Hematopoietic multipotent progenitor cell treated with erythropoietin and hydrocortisone succinate and interleukin-3 and kit ligand, for 4 days (in vitro differentiated cells): ENCODE results near the gene TMEM54.

ENCODE experiments used
- DNase-seq: peaks from one replicate; pipeline ENCODE4 v3.0.0-alpha.2; 2015

TMEM54 gene

DNA sequence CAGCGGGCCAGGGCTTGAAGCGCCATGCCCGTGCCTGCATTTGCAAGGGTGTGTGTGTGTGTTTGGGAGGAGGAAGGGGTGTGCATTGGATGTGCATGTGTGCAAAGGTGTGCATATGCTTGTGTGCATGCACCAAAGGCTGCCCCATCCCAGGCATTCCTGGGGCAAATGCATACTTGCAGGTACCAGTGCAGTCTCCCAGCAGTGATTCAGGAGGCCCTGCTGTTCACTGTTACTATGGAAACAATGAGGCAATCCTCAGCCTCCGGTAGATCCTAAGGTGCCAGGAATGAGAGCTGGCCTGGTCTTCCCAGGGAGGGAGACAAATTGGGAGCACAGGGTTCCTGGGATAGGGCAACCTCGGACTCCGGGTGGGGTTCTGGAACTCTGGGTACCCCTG is 23.0 kb downstream of the TMEM54 start:
- no peak for DNase-seq

DNA sequence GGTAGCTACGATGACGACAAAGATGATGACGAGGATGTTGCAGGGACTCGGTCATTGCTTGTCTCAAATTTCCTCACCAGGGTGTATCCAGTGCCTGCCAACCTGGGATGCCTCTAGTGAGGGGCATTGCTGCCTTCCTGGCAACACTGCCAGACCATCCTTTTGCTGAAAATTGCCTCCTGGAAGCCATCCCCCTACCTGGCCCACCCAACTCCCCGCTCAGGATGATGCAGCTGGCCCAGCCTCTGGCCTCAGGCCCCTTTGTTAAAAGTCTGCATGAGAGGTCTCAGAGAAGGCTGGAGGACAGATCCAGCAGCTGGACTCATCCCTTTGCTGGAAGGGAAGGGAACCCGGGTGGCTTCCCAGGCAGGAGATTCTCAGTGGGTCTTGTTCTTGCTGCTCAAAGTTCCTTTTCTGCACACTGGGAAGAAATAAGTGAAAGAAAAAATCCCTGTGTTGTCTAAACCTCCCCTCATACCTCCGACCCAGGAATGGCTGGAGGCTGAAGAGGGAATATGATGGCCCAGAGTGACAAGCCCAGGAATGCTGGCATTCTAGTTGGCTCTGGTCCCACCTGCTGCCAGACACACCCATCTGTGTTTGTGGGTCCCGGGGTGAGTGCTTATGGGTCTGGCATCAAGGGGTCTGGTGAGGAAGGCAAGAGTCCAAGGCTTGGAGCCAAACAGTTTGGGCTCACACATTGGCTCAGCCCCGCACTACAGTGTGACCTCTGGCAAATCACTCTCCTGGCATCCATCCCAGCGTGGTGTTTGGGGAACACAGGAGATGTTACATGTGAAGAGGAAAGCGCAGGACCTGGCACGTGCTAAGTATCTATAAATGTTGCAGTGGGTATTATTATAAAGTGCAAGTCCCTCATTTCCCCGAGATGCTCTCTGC is 23.7 kb downstream of the TMEM54 start:
- DNase-seq = no peak

DNA sequence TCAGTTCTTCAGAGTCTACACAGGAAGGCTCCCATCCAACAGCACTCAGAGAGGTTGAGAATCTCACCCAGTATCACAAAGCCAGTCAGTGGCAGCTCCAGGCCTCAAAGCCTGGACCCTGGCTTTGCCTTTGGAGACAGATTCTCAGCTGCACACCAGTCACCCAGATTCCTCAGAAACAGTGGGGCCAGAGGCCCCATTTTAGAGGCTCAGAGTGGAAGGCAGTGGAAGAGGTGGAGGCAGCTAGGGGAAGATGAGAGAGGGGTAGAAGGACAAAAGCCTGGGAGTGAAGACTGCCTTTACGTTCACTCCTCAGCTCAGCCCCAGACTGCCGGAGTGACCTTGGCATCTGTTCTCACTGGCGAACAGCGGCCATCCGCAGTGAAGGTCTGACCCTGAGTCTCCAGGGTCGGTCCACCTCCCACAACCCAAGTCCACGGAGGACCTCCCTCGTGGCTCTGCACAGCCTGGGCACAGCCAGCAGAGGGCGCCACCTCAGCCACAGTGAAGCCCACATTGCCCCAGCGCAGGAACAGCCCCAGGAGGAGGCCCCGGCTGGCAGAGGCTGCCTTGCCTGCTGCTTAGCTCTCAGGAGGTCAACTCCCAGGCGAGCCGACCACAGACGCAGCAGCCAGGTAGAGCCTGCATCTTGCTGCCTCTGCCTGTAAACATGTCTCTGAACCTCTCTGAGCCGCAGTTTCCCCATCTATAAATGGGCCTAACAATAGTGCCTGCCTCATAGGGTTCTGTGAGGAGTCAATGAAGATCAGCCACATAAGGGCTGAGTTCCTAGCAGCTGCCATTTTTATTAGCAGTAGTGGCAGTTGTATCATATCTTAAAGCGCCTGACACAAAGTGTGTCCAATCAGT is 24.6 kb downstream of the TMEM54 start:
- peak; percentile 80 for DNase-seq

DNA sequence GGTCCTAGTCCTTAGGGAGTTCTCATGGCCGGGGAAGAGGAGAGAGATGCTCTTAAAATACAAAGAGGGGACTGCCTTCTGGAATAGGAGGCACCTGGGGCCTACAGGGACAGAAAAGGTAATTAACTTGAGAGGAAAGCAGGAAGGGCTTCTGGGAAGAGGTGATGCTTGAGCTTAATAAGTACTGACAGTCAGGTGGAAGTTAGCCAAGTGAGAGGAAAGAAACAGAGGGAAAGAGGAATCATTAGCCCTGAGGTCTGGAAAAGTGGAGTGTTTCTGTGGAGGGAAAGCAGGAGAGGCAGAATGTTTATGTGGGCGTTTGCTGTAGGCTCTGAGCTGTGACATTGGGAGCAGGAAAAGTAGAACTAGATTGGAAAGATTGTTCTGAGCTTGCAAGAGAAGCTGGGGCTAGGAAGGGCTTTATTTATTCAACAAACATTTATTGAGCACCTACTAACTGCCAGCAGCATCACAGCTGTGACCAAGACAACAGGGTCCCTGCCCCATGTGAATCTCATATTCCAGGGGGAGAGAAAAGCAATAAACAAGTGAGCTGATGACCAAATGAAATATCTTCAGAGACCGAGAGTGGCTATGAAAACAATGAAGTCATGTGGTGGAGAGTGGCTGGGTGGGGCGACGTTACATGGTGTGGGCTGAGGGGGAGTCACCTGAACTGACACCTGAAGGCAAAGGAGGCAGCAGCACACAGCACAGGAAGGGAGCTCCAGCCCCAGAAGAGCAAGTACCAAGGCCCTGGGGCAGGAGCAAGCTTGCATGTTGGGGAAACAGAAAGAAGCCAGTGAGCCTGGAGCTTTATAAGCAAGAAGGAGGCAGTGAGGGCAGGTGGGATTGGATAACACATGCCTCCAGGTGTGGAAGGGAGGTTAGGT is 26.1 kb downstream of the TMEM54 start:
- DNase-seq = no peak

DNA sequence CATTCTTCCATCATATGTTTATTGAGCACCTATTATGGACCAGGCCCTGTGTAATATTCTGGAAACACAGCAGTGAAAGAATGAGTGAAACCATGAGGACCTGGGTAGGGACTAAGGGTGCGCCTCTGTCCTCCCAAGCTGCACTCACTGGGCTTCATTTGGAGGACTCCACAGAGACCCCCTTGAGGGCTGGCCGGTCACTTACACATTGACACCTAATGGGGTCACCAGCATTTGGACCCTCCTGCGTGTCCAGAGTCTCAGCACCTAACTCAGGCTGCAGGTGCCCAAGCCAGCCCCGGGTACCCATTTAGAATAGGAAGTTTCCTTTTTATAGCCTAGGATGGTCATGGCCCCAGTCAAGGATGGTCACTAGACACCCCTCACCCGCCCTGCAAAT is 27.7 kb downstream of the TMEM54 start:
- DNase-seq = no peak

DNA sequence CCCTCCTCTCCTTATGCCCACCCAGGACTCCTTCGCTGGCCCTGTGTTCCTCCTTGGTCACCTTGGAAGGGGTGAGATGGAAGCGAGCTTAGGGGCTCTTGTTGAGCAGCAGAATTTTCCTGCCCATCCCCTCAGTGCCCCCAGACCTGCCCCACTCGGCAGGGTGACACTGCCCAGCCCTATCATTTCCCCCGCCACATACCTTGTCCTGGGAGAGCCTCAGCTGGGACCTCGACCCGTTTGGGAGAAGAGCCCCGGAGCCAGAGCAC is 29.1 kb downstream of the TMEM54 start:
- DNase-seq = no peak

DNA sequence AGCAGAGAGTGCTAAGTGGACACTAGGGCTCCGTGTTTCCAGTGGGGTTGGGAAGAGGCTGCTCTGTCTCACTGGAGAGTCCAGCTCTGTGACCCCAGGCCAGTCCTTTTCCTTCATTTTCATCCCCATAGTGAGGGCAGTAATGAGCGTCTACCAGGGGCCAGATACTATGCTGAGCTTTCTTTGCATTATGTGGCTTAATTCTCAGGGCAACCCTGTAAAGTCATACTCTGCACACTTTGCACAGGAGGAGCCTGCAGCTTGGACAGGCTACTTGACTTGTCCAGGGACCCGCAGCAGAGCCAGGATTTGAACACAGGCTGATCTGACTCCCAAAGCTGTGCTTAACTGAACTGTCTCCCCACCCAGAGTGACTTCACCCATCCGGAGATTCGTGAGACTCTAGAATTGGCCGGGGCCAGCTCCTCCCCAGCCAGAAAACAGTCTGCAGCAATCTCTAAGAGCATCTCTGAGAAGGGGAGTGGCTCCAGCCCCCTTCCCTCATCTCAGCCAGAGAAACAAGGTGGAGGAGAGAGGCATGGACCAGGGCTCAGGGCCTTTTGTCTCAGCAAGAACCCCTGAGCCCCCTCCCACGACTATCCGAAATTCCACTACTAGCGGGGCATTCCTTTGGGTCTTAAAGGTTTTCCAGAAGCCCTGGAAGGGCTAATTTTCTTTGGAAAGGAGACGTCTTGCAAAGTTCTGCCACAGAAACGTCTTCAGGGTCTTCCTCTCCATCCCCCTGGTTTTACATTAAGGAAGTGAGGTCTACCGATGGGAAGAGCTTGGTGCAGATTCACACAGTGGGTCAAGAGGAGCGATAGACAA is 29.6 kb downstream of the TMEM54 start:
- no peak for DNase-seq

DNA sequence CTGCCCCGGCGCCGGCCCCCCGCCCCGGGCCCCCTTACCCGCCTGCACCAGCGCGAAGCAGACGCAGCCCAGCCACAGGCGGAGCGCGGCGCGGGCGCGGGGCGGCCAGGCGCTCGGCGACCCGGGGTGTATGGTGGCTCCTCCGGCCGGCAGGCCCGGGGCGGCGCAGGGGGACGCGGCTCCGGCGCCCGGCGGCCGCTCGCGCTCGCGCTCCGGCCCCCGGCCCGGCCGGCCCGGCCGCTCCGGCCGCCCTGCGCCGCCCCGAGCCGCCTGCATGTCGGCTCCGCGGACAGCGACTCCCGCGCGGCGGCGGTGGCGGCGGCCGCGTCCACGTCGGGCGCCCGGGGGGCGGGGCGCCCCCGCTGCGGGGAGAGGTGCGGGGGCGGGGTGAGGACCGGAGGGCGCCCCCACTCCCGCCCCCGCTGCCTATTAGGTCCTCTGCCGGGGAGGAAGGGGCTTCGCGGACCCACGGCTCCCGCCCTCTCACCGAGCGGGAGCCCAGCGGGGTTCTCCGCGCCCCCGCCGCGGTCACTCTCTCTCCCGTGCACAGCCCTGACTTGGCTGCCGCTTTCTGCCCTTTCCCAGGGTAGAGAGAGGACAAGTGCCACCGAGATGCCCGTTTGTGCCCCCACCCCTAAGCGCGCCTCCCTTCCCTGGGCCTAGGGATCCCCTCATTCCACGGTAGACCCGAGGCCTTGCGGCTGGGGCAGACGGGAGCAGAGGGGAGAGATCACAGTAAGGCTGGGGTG is 30.4 kb downstream of the TMEM54 start, which contains the start of gene FNDC5:
FNDC5 (minus strand) TSS at position 298 of the 749 bp plus-strand sequence.
- peak; percentile 56 for DNase-seq

DNA sequence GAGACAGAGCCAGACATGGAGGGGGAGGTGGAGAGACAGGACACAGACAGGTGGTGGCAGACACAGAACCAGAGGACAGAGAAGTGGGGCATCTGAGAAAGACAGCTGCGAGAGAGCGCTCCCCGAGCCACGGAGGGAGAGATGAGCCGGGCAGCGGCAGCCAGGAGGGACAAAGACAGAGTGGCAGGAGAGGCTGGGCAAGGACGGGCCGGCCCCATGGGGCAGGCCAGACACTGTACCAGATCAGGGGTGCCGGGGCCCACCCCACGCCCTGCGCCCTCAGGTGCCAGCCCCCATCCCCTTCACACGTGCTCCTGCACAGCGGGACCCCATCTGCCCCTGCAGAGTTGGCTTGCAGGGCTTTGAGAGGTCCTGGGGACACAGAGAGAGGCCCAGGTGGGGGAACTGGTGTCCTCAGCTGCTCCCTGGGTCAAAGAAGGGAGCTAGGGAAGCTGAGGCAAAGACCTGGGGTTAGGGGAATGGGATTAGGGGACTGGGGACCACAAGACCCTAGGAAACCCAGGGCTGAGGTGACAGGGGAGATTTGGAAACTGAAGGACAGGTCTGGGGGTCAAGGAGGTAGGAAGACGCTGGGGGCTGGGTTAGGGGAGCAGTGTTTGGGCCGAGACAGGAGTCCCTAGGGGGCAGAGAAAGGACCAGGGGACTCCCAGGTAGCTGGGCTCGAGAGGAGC is 31.1 kb downstream of the TMEM54 start:
- no peak for DNase-seq

DNA sequence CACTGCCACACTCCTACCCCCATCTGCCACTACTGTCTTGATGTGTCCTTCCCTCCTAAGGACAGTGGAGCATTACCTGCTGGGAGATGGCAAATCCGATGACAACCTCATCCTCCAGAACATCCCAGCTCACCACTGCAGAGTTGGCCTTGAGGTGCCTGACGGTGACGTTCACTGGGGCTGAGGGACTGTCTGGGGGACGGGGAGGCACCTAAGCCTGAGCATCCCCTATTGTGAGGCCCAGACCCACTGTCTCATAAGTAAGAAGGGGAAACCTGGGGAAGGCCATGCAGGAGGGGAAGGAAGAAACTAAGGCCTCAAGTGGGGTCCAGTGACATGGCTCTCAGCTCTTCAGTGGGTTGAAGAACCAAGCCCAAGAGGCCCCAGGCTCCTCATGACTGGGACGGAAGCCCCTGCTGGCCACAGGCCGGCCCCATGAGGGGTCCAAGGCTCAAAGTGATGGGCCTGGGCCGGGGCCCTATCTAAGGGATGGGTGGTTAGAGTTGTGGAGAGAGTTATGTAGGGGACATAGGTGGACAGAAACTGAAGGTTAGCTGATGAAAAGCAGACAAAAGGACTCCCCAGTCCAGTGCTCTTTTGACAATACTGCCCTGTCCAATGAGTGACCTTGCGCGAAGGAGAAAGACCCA is 32.3 kb downstream of the TMEM54 start:
- no peak for DNase-seq

DNA sequence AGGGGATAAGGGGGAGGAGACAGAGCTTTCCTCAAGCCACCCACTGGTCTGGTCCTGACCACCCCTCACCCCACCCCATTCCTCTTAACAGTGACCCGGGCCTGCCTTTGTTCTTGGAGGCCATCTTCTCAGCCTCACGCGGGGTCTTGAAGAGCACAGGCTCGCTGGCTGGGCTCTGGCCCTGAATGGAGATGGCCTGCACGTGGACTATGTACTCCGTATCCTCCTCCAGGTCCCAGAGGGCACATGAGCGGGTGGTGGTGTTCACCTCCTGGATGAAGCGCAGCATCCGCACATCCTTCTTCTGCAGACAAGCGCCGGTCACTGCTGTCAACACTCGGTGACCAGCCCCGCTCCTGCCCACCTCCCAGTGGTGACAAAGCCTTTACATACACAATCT is 33.1 kb downstream of the TMEM54 start:
- DNase-seq = no peak

DNA sequence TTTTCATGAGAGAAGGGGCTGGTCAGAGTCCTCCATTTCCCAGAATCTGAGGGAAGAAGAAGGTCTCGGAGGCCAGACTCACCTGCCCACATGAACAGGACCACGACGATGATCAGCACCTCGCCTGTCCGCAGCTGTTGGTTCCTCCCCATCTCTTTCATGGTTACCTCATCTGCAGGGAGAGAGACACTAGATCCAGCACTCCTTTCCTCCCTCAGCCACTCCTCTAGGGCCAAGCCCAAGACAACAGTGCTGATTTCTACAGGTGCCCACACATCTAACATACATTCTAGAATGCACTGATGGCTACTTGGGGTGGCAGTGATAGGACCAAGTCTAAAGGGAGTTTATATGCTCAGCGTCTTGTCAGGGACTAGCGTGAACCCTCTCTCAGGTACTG is 33.5 kb downstream of the TMEM54 start:
- DNase-seq = no peak

DNA sequence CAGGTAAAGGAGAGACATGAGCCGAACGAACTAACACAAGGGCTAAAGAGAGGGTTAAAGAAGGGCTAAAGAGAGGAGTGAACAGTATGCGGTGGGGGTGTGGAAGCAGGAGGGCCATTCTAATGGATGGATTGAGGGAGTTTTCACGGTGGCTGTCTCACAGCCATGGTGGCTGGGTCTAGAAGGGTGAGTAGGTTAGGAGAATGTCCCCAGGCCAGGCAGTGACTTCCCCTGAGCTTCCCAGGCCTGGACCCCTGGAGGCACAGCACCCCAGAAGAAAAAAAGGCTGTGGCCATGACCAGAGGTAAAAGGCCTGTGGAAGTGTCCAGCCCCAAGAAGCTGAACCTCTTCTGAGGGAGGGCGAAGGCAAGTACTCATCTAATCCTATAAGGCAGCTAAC is 34.0 kb downstream of the TMEM54 start:
- DNase-seq = no peak

DNA sequence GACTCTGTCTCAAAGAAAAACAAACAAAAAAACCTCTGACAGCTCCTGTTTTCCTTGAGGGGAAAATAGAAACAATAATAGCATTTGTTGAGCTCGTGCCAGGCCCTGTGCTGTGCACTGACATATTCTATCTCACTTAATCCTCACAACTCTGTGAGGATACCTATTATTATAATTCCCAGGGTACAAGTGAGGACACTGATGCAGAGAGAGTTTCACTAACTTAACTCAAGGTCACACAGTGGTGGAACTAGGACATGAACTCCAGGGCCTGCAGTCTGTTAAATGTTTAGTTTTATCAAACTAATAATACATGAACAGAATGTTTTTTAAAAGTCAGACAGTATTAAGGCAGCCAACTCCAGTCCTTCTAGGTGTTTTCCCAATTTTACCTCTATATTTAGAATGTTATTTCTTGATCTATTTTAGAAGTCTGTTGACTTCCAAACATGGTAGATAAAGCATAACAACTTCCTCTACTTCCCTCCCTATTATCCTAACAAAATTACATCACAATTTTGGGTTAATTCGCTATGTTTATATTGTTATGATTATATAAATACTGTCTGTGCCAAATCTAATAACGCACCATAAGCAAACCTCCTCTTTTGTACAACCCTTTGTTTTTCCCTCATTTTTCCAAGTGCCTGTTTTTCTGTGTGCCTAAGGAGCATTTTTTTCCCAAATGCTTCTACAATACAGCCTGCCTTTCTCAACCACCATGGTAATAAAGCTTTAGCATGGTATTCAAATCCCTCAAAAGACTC is 35.4 kb downstream of the TMEM54 start:
- DNase-seq = no peak

DNA sequence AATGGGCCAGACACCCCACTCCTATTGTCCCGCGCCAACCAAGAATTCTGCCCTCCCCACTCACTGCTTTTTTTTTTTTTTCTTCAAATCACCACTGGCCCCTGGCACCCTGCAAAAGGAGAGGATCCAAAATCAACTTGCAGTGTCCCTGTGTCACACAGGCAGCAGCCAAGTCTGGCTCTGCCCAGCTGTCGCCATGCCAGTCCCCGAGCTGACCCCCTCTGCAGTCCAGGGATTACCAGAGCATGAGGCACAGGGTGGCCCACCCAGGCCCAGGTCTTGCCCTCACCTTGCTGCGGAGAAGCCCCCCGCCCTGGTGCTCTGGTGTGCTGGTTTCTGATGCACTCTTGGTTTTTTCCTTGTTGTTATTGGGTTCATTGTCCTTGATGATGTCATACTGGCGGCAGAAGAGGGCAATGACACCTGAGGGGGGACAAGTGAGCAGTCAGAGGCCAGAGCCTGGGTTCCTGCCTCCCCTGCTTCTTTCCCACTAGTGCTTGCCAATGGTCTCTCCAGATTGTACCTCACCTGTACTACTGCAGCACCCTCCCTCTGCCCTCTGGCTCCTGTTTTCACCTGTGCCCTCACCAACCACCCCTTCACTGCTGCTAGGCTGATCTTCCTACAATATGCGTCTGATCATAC is 36.7 kb downstream of the TMEM54 start:
- DNase-seq = no peak

DNA sequence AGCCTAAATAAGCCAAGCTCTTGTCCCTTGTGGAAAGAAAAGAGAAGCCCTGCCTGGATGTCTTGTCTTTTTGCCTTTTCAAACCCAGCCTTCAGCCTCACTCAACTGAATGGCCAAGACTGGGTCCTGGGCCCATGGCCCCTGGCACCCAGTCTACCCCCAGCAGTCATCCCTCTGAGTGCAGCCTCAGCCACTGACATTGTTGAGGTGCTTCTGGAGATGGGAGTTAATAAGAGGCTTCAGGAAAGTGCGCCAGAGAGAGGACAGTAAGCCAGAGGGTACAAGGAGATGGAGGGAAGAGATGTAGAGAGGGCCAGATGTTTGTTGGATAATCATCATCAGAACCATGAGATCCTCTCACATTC is 37.3 kb downstream of the TMEM54 start:
- DNase-seq = no peak

DNA sequence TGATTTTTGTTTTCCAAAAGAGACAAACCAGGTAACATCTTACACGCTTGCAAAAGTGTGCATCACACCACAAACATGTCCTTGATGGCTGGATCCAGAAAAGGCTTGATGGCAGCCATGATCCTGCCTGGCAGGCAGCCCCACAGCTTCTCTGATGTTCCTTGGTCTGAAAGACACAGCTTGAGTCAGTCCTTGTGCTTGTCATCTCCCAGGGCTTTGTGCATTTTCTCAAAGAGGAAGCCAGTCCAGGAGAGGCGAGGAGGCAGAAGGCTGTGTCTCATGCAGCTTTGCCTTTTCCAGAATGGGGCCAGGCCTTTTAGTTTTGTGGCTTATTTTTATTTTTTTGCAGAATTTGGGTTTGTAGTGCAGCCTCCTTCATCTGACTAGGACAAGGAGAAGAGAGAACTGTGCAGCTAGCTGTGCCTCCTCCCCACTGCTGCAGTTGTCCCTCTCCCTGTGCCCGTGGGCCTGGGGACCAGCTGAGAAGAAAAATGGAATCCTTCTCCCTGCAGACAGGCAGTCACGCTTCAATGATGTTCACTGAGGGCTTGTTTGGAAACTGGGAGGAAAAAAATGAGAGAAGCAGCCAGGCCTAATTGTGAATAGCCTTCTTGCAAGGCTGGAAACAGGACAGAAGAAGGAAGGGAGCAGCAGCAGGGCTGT is 37.8 kb downstream of the TMEM54 start:
- DNase-seq = no peak

DNA sequence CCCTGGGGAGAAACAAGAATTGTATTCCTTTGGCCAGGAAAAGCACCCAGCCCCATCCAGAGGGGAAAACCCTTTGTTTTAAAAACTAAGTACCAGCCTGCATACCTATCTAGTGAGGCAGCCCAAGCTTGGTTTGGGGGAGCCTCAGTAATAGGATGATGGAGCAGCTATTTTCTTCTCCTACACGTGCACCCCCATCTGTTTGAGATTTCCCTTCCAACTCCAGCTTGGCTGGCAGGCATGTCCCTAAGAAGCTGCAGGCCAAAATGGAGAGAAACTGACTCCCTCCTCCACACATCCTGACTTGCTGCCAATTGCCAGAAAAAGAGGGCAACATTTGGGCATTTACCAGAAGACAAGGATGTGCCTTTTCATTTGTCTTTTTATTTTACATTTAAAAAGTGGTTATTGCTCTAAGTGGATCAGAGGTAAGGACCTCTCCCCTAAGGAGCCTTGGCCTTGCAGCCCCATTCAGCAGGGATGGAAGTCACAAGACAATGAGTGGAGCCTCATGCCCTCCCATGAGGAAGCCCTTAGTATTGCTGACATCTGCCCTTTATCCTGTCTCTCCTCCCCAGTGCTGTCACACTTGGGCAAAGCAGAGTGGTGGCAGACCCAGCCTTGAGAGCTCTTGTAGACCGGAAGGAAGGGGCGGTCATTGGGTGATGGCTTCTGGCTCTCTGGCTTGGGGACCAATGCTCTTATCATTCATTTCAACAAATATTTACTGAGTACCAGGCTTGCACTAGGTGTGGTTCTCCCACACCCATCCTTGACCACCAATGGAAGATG is 39.1 kb downstream of the TMEM54 start:
- DNase-seq = no peak
